CD4-positive, alpha-beta T cell treated with Interleukin-2 at 100 ng/mL for 4 hours (primary cell): Measurements from ENCODE around the gene EIF3K.

Source experiments
- DNase-seq: peaks from one replicate; pipeline ENCODE4 v3.0.0-alpha.2; 2020; ENCODE audit warnings: low spot score

The EIF3K gene

DNA sequence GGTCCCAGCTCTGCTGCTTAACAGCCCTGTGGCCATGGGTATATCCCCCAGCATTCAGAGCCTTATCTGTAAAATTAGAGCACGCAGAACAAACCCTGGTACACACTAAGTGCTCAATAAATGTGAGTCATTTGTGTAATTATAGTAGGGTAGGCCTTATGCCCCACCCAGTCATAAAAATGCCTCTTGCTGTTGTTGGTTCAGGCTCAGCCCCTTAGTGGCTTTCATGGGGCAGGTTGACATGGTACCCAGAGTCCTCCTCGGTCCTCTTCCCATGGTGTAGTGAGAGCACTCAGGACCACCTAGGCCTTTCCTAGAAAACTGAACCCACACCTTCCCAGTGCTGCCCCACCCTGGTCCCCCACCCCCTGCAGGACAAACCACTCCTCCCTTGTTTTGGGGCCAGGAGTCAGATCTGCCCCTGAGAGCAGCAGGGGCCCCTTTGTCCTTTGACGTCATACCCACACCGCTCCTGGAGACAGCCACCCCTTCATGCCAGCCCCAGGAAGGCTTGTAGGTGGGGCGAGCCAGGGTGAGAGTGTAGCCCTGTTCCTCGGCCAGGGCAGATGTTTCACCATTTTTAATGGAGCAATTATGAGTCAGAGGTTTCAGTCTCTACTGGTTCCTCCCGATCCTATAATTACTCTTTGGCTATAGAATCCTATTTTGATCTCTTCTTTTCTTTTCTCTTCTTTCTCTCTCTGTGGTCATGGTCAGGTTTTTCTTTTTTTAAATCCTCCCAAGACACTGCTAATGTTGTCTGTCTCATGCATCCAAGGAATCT lies 65.3 kb downstream of the EIF3K start:
- peak; percentile 23 for DNase-seq

DNA sequence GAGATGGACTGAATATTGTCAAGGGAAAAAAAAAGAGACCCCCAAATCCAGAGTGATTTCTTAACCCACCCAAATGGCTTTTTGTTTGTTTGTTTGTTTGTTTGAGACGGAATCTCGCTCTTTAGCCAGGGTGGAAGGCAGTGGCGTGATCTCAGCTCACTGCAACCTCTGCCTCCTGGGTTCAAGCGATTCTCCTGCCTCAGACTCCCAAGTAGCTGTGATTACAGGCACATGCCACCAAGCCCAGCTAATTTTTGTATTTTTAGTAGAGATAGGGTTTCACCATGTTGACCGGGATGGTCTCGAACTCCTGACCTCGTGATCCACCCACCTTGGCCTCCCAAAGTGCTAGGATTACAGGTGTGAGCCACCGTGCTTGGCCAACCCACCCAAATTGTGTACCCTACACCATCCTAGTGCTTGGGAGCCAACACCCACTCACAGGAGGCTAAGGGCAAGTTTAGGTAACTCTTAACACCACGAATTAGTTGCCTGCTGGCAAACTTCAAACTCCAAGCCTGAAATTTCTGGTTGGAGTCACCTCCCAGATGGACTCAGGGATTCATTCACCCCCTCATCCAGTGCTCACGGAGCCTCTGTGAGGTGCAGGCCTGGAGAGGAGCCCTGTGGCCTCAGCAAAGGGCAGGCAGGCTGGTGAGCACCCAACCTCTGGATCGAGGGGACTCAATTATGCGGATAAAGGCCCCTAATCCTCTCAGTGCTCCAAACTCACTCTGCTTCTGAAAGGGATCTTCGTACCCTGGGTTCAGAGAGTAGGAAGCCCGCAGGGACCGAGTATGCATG lies 66.1 kb downstream of the EIF3K start:
- DNase-seq = no peak

DNA sequence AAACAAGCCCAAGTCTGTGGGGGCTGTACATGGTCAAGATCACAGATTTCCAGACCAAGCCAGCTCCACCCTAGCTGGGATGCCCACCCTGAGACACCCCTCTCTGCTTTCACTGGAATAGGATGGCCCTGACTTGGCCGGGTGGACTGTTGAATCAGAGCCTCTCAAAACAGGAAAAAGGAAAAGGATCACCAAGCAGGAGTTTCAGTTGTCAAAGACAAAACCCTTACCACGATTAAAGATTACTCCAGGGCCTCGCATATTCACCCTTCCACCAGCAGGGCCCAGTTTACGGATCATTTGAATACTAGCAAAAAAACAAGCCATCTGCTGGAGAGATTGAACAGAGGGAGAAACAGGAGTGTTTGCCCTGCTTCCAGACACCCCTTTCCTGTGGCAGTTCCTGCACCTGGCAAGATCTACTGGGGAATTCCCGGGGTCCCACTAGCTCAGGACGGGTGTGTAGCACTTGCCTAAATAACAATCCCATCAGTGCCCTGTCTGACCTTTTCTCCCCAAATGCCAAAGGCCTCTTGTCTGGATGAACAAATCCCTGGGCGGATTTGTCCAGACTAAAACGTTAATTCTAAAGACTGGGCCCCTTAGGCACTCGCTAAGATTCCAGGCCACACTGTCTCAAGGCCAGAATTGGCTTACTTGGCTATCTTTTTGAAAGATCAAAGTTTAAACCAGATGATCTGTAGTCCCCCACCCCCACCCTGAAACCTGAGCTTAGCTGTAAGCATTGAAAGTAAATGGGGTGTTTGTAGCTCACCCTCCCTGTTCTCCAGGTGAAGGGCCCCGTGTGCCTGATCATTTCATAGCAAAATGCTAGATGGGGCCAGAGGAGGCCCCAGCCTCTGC lies 66.9 kb downstream of the EIF3K start:
- no peak for DNase-seq

DNA sequence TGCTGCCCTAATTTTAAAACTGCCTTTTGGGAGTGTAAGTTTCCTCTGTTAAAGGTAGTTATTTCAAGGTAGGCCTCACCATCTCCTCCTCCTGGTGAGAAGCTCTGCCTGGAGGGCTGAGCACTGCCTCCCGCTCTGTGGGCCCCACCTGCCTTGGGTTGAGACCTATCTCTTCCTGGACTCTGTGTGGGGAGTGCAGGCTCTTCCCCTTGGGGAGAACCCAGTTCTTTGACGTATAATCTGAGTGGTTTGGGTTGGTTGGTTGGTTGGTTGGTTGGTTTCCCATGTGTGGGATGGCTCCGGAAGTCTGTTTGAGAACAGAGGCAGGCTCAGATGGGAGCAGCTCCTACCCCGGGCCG lies 67.5 kb downstream of the EIF3K start:
- peak; percentile 32 for DNase-seq
